Stimulated activated CD4-positive, alpha-beta T cell treated with anti-CD3 and anti-CD28 coated beads, Interleukin-1b, Interleukin-23, amount 100 ng/mL, for 4 hours (primary cell): ENCODE data around the gene NOTUM.
"Not testable (repeated sequence)": the region's sequence is repeated elsewhere in the genome, so short reads cannot be mapped to it uniquely, and the experiment has no call there.

Source experiments
- DNase-seq, 2 donors: peaks; one replicate each; pipeline ENCODE4 v3.0.0-alpha.2; 2020; ENCODE audit warnings: low read depth in 2 of 2

Gene NOTUM

DNA sequence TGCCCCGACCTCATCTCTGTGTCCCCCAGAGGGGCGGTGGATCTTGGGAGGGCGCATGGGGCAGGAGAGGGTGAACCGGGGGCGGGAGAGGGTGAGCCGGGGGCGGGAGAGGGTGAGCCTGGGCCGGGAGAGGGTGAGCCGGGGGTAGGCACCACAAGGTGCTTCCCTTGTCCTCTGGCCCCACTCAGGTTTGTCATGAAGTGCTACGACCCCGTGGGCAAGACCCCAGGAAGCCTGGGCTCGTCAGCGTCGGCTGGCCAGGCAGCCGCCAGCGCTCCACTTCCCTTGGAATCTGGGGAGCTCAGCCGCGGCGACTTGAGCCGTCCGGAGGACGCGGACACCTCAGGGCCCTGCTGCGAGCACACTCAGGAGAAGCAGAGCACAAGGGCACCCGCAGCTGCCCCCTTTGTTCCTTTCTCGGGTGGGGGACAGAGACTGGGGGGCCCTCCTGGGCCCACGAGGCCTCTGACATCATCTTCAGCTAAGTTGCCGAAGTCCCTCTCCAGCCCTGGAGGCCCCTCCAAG lies 35.3 kb upstream of the NOTUM start:
- no peak for DNase-seq

DNA sequence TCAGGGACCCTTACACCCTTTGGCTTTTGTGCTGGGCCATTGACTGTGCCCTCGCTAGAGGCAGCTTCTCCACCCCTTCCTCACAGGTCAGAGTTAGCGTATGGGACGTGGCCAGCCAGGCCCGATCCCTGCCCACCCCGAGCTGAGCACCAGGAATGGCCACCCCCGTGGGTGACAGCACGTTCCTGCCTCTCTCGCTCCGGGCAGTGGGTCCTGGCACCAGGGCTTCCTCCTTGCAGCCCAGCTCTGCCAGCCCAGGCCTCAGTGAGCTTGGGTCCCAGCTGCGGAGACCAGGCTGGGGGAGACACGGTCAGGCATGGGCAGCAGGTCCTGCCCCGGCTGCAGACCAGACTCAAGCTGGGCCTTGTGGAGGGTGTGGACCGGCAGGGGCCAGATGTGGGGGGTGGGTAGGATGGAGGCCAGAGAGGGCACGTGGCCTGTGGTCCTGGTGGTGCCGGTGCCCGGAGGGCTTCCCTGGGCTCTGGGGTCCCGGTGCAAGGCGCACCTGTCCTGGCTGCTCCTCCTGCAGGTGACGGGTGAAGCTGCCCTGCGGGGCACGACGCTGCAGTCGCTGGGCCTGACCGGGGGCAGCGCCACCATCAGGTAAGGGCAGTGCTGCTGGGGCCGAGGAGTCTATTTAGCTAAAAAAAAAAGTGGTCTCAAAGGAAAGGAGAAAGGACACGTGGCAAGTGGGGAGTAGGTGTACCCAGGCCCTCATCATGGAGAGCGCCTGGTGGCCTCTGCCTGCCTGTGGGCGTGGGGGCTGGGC lies 34.7 kb upstream of the NOTUM start:
- no peak for DNase-seq

DNA sequence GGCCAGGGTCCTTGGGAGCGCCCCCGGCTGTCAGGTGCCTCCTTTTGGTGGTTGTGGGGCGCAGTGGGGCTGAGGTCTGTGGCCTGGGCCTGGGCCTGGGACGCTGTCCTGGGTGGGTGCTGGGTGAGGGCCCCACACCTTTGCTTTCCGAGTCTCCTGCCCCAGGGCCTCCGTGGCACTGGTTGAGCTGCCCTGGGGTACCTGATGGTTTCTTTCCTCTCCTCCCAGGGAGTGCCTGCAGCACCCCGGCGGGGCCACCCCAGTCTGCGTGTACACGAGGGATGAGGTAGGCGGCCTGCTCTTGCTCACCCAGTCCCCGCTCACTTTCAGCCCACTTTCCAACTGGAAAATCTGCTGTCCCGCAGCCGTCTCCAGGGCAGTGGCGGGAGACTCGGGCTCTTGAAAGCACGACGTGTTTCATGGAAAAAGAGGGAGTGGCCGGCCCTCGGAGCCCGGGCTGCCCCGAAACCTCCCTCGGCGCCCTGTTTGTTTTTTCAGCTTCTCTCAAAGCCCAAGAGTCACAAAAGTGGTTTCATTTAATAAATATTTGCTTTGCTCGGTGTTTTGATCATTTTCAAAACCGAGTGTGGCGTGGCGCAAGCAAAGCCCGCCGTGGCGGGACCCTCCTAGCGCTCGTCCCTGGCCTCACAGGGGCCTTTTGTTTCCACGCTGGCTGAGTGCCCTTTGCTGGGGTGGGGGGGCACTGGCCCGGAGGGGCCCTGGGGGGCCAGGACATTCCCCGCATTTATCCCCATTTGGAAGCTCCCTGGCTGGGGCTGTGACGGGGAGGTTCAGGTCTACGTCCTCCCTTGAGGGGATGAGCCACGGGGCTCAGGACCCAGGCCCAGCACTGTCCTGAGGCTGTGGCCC lies 33.8 kb upstream of the NOTUM start:
- DNase-seq: no peak

DNA sequence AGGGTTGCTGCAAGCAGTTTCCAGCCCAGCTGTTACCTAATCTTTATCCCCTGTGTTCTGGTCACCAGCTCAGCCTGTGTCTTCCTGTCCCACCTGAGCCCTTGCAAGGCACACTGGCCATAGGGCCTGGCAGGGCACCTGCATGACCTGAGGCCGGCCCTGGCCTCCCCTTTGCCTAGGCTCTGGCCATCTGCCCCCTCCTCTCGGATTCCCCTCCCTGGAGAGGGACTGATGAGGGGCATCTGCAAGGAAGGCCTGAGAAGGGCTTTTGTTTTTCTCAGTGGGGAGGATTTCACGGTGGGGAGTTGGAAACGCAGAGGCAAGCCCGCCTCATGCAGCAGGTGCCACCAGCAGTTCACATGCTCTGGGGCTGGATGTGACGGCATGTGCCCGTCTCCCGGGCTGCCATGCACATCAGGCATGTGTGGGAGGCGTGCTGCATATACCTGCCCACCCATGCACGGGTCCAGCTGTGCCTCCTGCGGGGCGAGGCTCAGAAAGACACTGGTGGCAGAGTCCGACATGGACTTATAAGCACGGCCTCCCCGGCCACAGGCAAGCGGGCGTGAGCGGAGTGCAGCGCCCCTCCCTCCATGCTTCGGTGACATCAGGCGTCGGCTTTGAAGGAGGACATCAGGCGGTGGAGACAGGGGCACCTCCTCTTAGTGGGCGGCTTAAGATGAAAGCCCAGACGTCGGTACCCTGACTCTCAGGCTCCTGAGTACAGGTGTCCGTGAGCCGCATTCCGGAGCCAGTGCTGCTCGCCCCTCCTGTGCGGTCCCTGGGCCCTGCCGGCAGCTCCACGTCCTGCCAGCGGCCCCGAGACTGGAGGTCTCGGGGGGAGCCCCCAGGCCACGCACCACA lies 33.0 kb upstream of the NOTUM start:
- no peak for DNase-seq

DNA sequence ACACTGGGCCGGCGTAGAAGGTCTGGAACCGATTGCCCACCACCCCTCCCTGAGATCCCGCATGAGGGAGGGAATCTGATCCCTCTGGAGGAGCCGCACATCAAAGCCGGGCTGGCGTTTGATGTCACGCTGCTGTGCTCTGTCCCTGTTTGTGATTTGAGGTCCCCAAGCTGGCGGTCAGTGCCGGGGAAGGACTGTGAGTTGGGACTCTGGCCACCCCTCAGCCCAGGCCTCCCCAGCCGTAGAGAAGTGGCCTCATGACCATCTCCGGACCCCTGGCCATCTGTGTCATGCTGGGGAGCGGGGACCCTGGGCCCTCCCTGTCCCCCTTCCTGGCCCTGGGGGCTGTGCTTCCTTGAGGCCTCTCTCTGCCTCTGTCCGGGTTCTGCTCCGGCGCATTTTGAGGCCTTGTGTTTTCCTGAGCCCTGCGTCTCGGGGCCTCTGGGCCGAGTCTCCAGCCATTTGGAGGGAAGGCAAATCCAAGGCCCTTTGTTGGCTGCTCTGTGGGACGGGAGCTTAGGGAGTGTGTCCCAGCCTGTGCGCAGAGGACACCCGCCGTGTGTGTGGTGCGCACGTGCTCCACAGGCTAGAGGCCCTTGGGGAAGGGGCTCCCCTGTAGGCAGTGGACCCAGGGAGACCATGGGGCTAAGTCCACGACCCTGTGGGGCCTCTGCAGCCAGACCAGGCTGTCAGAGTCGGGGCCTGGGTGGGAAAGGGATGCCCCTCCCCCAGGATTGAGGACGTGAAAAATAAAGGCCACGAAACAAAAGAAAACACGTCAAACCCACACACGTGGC lies 31.5 kb upstream of the NOTUM start:
- no peak for DNase-seq

DNA sequence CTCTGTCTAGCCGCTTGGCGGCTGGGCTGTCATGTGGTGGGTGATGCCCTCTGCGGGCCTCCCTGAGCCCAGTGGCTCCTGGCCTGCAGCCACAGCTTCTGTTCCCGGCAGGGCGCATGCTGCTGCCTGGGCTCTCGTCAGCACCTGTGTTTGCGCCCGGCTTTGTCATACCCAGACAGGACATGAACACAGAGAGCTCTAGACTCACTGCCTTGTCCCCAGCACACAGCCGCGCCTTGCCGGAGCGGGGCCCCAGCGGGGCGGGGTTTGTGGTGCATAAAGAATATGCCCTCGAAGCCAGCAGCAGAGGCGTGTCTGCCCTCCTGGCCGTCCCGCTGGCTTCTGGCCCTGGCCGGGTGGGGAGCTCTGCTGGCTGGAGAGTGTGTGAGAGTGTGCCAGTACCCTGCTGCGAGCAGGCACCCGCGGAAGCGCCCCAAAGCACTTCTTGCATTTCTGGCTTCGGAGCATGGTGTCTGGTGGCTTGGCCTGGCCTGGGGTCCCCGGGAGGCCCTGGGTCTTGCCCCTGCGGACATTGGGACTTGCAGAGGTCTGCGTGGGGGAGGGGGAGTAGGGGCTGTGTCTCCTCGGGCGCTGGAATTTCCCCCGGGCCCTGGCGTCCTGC lies 30.8 kb upstream of the NOTUM start:
- no peak for DNase-seq

DNA sequence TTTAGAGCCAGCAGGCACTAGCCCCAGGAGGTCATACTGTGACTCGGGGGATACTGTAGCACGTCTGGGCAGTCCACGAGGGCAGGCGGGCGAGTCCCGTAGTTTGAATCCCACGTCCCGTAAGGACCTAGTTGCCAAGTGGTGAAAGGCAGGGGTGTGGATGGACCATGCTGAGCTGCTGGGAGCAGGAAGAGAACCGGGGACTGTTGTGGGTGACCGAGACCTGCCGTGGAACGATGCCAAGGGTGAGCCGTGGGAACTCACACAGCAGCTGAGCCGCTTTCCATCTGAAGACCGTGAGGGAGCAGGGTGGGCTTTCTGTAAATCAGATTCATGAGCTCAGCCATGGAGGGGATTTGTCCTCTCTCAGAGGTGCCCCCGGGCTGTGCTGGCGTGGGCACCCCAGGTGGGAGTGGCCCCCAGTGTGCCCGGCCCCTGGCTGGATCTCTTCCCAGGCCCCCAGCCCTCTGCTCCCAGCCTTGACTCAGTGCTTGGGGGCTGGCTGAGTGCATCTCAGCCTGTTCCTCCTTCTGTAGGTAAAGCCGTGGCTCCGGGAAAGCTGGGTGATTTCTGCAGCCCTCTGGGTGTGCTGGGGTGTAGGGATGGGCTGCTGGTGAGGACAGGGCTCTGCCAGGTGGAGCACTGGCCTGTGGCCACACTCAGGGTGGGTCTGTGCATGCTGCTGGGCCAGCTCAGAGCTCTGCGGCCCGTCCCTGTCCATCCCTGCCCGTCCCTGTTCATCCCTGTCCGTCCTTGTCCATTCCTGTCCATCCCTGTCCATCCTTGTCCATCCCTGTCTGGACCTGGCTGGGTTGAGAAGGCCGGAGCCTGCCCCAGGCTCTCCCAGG lies 30.1 kb upstream of the NOTUM start:
- no peak for DNase-seq

DNA sequence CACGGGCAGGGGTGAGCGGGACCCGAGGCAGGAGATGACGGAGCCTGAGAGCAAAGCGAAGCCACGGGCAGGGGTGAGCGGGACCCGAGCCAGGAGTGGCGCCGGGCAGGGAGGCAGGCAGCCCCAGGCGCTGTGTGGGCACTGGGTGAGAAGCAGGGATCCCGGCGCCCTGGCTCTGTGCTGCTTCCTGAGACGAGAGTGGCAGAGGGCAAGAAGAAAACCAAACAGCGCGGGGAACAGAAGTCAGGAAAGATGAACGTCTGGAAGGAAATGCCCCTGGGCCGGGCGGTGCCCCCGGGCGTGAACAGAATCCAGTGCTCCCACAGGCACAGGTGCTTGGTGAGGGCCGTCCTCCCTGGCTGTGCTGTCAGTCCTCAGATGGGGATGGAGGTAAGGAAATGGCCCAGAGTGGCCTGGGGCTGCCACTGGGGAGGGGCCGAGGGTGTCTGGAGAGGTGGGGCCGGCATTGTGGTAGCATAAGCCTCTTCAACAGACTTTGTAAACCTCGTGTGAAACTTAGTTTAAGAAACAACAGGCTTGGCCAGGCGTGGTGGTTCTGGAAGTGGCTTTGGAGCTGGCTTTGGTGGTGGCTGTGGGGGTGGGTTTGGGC lies 26.3 kb upstream of the NOTUM start:
- no peak for DNase-seq

DNA sequence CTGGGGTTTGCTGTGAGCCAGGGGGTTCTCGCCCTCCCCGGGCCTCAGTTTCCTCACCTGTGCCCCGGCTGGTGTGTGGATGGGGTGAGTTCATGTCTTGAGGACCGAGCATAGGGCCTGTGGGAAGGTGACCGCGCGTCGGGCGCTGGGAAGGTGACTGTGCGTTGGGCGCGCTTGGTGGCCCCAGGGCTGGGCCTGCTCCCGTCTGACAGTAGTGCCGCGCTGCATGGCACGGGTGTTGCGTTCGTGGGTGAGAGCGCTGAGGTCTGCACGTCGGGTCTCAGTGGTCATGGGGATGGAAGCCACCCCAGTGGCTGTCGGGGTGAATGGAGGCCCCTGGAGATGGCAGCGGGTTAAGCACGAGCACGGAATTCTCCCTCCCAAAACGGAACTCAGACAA lies 25.6 kb upstream of the NOTUM start:
- DNase-seq: no peak

DNA sequence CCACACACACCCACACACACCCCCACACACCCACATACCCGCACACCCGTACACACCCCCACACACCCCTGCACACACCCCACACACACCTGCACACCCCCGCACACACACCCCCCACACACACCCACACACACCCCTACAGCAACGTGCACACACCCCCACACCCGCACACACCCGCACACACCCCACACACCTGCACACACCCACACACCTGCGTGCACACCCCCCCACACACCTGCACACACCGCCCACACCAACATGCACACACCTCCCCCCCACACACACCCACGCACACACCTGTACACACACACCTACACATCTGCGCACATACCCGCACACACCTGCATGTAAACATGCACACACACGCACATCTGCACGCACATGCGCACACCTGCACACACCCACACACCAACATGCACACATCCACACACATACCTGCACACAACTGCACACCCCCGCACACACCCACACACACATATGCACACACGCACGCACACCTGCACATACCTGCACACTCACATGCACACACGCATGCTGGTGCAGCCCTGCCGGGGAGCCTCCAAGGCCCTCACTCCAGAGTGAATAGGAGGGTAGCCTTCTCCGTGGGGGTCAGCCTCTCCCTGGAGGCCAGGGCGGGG lies 23.9 kb upstream of the NOTUM start:
- DNase-seq: no peak

DNA sequence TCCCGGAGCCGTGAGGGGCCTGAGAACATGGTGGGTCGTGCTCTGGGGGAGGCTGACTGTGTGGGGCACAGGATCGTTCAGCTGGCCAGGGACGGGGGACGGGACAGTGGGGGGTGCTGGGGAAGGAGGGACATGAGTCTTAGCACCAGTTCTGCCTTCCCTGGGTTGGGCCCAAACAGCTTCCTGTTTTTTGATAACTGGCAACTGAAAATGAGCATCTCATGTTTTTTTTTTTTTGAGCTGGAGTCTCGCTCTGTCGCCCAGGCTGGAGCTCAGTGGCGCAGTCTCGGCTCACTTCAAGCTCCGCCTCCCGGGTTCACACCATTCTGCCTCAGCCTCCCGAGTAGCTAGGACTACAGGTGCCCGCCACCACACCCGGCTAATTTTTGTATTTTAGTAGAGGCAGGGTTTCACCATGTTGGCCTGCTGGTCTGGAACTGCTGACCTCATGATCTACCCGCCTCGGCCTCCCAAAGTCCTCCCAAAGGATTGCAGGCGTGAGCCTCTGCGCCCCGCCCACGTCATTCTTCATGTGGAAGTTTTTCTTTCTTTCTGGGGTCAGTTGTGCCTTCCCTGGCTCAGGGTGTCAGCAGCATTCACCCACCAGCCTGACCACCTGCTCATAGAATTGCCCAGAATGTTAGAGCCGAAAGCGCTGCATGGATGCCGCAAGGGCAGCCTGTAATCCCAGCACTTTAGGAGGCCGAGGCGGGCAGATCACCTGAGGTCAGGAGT lies 22.8 kb upstream of the NOTUM start:
- no peak for DNase-seq

DNA sequence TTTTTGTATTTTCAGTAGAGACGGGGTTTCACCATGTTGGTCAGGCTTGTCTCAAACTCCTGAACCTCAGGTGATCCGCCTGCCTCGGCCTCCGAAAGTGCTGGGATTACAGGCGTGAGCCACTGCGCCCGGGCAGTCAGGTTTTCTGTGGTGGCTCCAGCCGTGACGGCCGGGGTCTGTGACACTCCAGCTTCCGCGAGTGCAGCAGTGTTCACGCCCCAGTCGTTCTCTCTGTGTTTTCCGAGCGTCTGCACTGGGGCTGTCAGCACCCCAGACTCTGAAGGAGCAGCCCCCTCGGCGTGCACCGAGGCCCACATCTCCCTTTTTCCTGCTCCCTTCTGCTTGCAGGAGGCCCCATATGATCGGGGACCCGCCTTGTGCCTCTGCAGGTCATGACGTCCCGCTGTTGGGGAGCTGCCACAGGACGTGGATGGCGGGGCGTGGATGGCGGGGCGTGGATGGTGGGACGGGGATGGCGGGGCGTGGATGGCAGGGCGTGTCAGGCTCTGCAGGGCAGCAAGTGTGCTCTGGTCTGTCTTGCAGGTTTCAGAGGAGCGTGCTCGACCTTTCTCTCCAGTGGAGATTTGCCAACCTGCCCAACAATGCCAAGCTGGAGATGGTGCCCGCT lies 22.1 kb upstream of the NOTUM start:
- DNase-seq: no peak

DNA sequence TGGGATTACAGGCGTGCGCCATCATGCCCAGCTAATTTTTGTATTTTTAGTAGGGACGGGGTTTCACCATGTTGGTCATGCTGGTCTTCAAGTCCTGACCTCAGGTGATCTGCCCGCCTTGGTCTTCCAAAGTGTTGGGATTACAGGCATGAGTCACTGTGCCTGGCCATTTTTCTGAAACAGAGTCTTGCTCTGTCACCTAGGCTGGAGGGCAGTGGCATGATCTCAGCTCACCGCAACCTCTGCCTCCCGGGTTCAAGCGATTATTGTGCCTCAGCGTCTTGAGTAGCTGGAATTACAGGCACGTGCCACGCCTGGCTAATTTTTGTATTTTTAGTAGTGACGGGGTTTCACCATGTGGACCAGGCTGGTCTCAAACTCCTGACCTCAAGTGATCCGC lies 20.5 kb upstream of the NOTUM start:
- not testable (repeated sequence) for DNase-seq

DNA sequence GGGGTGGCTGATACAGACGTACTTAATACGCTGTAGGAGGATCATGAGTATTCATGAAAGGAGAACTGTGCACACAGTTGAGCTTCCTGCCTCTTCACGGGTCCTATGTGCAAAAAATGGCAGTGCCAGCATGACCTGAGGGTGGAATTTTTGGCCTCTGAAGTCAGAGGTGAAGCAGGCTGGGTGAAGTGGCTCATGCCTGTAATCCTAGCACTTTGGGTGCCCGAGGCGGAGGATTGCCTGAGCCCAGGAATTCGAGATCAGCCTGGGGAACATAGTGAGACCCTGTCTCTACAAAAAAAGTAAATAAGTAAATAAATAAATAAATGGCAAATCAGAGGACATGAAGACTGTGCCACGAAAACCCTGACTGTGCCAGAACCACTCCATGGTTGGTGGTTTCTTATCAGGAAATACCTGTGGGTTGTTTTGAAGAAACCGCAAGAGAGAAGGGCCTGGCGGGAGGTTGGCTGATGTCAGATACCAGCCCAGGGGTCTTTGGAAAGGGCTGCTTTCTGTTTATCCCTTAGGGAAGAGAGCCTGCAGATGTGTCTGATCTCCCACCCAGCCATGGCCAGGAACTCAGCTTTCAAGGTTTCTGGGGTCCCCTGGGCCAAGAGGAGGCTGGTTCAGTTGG lies 19.8 kb upstream of the NOTUM start:
- DNase-seq: no peak

DNA sequence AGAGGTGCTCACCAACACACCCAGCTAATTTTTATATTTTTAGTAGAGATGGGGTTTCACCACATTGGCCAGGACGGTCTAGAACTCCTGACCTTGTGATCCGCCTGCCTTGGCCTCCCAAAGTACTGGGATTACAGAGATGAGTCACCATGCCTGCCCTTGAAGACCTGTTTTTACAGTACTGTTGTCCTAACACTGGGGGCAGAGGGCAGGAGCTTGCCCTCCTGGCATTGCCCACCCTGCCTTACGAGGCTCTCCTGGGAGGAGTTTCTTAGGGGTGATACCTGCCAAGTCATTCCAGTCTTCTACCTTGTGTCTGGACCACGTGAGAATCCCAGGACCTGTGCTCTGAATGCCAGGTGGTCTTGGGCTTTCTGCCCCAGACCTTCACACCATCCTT lies 19.1 kb upstream of the NOTUM start:
- DNase-seq: no peak

DNA sequence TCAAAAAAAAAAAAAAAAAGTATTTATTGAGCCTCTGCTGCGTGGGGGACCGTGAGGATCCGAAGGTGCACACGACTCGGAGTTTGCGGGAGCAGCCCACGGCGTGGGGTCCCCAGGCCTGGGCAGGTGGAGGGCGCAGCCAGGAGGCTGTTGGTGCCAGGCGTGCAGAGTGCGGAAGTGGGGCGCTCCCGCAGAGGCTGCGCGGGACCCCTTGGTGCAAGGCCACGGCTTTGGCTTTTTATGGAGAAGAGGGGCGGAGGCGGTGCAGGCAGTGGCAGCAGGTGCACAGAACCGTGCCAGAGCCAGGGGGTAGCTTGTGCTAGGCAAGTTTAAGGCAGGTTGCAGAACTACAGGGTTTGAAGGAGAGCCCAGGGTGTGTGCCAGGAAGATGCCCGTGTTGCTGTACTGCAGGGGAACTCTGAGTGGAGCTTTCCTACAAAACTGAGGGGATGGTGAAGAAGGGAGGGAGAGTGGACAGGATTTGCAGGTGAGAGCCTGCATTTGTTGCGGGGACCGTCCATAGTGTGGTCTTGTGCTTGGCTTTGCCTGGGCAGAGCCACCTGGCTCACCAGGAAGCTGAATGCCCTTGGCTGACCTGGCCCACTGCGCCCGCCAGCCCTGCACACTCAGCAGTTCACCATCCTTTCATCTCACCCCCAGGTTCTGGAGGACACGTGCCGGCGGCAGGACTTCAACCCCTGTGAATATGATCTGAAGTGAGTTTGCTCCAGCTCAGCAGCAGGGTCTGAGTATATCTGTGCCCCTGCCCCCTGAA lies 17.7 kb upstream of the NOTUM start:
- DNase-seq: no peak
